Muscle of arm (tissue), 12 donors: ENCODE results near the gene CBLL1. TPM values are rescaled to one million over a fixed set of nuclear protein-coding genes. Genes with fewer than 3 reads are reported as not detected.

Source experiments
- DNase-seq: peaks from one replicate; pipeline ENCODE4 v3.0.0-alpha.2; 2013
- polyA plus RNA-seq, 12 donors: library from polyadenylated mRNA; unstranded; fragments of 120-200 nt; gene quantifications; one replicate each; pipeline ENCODE4 v1.2.1, GENCODE V29; 2013; ENCODE audit not compliant: insufficient read length in 12 of 12

CBLL1 gene
- polyA plus RNA-seq, 12 donors = 18.0 to 29.5 (median 21.2) TPM; not detected in 1

DNA sequence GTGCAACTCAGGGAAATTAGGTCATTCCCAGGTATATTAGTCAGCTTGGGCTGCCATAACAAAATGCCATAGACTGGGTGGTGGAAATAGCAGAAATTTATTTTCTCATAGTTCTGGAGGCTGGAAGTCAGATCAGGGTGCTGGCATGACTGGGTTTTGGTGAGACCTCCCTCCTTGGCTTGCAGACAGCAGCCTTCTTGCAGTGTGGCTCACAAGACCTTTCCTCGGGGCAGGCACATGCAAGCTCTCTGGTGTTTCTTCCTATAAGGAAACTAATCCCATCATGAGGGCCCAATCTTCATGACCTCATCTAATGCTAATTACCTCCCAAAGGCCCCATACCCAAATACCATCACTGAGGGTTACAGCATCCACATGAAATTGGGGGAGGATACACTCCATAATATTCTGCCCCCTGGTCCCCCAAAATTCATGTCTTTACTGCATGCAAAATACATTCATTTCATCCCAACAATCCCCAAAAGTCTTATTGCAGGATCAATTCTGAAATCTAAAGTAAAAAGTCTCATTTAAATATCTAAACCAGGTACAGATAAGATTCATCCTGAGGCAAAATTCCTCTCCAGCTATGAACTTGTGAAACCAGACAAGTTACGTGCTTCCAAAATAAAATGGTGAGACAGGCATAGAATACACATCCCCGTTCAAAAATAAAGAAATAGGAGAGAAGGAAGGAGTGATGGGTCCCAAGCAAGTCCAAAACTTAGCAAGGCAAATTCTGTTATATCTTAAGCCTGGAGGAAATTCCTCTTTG is 17.4 kb upstream of the CBLL1 start:
- DNase-seq = no peak

DNA sequence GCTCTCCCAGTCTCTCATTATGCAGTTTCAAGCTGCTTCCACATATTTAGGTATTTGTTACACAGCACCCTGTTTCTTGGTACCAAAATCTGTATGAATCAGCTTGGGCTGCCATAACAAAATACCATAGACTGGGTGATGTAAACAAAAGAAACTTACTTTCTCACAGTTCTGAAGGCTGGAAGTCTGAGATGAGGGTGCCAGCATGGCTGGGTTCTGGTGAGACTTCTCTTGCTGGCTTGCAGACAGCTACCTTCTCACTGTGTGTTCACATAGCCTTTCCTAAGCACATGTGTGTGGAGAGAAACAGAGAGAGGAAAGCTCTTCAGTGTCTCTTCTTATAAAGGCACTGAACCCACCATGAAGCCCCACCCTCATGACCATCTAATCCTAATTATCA is 15.7 kb upstream of the CBLL1 start:
- DNase-seq = no peak

DNA sequence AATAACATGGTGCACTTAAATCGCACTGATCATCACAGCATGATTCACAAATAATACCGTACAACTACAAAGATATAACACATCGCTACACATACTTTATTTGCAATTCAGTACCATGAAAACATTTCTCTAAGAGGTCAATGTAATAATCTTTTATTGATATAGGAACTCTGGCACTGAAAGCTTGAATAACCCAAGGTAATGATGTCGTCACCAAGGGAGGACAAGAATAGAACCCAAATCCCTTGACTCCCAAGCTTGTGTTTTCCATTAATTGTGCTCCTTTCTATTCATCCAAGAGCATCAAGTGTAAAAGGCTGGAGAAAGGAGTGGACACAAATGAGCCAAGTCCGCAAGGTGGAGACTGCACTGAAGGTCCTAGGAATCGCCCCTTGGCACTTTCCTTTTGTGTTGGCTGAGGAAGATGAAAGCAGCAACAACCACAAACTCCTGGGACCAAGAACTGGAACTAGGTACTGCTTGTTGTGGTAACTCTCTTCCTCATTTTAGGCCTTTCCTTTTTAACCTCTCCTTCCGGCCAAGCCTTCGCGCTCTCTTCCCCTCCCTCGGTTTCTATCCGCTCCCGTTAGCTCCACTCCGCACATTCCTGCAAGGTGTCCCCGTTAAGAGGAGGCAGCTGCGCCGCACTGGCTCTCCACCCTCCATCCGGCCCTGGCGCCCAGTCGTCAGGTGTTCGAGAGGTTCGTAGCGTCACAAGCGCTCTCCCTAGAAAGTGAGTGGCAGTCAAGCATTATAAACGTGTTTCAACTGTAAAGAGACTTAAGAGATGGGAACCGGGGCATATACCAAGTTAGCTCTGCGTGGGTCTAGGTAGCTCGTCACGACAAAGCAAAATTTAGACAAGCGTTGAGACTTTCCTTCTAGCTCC is 1.0 kb upstream of the CBLL1 start:
- no peak for DNase-seq

DNA sequence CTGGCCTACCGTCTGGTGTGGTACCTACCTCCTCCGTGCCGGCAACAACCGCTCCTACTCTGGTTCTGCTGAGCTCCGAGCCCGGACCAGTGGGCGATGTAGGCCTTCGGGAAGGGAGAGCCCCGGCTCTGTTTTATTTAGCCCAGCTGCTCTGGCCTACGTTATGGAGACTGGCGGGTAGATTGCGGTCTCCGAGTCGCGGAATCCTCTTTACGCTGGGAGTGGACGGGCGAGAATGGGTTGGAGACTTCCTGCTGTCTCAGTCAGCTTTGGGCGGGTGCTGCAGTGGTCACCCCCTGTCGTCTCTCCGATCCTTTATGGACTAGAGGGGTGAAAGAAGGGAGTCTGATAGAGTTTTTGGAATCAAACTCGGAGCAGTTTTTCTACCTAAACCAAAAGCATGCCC is 406 bp downstream of the CBLL1 start:
- DNase-seq = no peak

DNA sequence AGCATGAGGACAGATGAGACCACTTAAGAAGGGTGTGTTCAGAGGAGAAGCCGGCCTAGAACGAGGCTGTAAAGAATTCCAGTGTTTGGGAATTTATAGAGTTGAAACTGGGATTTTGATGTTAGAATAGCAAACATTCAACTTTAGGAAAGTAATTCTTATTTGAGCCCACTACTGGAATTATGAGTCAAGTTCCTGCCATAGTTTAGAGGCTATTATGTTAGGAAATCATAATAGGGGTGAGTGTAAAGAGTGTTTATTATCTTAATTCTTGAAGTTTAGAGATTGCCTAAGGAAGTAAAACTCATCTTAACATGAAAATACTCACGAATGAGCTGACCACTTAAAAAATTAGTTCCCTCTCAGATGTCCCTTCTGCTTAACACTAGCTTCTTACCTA is 2.1 kb downstream of the CBLL1 start:
- no peak for DNase-seq

DNA sequence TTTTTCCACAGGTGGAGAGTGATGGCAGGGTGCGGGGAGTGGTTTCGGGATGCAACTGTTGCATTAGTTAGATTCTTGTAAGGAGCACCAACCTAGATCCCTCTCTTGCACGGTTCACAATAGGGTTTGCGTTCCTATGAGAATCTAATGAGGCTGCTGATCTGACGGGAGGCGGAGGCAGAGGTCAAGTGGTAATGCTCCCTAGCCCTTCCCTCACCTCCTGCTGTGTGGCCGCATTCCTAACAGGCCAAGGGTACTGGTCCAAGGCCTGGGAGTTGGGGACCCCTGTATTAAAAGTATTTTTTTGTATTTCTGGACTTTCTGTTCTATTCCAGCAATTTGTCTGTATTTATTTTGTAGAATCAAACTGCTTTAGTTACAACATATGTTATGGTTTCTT is 7.2 kb downstream of the CBLL1 start:
- no peak for DNase-seq

DNA sequence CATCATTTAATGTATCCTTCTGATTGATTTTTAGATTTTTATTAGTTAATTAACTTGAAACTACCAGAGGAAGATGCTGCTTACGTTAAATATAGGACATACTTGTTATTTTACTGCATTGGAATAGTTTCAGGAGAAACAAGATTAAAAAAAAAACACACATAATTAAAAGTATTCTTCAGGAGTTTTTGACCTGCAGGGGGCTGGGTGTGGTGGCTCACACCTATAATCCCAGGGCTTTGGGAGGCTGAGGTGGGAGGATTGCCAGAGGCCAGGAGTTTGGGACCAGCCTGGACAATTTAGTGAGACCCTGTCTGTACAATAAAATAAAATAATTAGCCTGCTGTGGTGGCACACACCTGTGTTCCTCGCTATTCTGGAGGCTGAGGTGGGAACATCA is 10.7 kb downstream of the CBLL1 start:
- no peak for DNase-seq

DNA sequence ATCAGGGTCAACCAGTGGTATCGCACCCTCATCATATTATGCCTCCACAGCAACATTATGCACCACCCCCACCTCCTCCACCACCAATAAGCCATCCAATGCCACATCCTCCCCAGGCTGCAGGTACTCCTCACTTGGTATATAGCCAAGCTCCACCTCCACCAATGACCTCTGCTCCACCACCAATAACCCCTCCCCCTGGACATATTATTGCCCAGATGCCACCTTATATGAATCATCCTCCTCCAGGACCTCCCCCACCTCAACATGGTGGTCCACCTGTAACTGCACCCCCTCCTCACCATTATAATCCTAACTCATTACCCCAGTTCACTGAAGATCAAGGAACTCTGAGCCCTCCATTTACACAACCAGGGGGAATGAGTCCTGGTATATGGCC is 14.7 kb downstream of the CBLL1 start:
- DNase-seq = no peak

DNA sequence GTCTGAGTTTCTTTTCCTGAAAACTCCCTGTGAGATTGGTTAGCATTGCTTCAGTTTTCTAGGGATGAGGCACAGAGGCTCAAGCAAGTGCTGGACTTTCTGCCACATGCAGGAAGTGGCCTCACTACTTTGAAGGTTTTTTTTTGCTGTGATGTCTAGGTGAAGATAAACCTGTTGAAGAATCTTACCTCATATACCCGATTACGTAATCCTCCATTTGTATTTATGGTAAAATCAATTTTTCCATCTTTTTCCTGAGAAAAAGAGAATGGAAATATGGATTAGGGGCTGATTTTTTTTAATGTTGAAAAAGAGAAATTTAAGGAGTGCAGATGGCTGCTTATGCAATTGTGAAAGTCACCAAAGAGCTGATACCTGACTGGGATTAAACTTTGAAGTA is 23.4 kb downstream of the CBLL1 start:
- no peak for DNase-seq

DNA sequence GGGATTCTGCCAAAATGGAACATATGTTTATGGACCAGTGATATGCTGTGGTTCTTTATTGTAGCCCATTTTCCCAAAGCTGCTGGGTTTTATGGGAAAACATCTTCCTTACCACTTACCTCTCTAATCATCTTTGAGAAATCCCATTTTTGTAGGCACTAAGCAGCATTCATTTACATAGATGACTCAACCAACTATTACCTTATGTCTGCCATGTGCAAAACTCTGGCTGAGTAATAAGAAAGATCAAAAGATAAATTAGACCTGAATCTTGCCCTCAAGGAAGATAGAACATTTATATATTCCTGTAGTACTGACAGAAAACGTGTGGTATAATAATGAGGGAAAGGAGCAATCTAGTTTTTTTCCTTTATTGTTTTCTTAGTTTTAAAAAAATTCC is 24.3 kb downstream of the CBLL1 start:
- no peak for DNase-seq

DNA sequence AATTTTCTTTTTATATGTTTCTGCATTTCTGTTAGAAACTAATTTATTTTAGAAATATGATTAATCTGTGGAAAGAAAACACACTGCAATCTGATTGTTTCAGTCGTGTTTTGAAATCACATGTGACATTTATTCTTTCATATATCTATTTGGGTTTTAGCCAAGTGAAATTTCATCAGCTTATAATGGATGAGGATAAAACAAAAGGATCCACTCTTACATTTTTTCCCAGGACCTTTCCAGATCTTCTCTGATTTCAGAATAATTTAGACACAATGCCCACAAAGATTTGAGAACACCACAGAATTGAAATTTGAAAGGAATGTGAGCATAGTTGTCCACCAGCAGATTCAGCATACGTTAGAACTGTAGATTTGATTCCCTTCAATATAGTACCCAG is 29.1 kb downstream of the CBLL1 start:
- no peak for DNase-seq

DNA sequence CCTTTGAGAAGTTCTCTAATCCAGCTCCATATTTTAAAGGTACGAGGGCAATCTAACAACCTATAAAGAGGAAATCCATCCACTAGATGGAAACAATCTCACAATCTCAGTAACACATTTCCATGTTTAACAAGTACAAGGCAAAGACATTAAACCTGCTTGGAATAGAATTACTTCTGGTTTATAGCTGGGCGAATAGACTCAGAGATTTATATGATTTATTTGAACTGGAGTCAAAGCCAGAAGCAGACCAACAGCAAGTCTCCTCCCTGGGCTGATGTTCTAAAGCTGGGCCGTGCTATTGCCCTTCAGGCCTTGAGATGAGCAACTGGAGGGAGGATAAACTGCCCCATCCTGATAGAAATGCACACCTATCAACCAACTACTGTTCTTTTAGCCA is 33.8 kb downstream of the CBLL1 start:
- no peak for DNase-seq

DNA sequence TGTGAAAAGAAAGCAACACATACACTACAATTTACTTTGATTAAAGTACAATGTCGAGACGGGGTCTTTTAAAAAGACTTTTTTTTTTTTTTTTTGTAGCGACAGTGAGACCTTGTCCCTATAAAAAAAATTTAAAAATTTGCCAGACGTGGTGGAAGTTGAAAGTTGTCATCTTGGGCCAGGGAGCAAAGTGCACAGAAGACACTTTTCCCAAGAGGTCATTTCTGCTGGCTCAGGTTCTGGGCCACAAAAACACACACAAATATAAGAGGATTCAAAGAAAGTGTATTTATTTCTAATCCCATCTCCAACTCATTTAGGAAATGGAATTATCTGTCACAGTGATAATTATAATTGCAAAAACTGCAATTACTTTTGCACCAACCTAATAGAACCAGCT is 34.3 kb downstream of the CBLL1 start:
- DNase-seq = no peak

DNA sequence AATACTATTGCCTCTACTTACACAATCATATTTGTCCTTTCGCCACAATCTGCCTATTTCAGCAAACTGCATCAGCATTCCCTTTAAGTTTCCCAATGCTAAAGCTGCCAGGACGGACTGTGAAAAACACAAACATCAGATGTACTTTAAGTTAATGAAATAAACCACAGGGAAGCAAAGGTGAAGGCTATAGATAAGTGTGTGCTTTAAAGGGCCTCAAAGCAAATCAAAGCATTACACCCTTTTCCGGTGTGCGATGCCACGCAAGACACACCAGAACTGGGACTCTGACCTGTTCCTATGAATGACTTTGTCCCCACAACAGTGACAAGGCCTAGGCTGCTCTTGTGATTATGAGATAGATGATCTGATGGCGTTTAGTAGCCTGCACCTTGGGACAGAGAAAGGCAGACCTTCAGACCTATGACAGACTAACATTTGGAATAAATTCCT is 35.7 kb downstream of the CBLL1 start:
- DNase-seq = no peak

DNA sequence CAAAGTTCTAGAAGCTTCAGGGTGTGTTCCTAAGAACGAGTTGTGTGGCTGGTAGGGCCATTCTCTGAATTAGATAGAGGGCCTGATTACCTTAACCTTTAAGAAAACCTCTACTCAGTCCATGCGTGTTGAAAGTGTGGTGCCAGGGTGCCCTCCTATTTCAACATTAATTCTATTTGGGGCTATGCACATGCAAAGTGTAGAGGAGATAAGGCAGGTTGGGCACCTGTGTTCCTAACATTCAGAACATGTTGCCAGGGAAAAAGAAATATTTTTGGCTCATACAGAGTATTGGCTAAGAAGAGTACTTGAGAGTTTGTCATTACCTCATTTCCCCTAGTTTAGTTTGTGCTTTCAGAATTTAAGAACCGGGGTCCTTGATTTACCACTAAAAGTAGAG is 38.4 kb downstream of the CBLL1 start:
- no peak for DNase-seq

DNA sequence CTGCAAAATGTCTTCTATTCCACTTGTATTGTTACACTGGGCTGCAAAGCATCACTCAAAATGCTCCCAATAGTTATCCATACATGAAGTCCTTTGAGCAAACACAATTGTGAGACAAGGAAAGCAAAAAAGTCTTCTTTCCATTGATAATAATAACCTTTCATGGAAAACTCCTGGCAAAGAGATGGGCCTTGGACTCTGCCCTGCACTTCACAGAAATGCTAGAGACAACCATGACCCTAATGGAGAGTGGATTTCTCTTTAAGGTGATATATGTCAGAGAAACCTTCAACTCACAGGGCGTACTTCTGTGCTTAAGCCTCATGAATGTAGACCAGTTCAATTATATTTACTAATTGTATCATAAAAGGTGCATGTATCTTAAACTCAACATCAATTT is 39.7 kb downstream of the CBLL1 start:
- DNase-seq = no peak

DNA sequence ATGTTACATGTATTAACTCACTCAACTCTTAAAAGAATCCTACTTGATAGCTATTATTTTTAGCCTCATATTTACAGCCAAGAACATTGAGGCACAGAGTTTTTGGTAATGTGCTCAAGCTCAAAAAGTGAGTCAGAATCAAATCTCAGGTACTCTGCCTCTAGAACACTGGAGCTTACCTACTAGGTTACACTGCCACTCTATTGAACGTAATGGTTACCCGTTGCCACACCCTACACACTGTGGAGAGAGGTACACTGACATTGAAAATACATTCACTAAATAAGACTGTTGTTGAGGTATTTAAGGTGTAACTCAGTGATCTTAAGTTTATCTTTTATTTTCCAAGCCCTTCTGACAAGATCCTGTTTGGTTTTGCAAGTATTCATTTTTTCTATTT is 41.2 kb downstream of the CBLL1 start:
- no peak for DNase-seq

DNA sequence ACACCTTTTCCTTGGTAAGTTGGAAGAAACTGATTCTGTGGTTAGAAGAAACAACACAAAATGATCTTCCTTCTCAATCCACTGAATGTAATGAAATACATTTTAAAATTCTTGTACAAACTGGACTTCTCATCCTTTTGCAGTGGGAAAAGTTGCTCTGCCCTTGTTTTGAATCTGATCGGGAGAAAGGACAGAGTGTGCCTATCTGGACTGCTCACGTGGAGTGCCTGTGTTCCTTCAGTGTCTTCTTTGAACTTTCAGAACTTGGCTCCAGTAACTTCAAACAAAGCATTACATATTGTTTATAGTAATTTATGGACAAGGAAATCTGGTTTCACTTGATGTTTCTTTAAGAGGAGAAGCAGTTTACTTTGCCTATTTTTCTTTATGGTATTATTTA is 42.0 kb downstream of the CBLL1 start:
- DNase-seq = no peak

DNA sequence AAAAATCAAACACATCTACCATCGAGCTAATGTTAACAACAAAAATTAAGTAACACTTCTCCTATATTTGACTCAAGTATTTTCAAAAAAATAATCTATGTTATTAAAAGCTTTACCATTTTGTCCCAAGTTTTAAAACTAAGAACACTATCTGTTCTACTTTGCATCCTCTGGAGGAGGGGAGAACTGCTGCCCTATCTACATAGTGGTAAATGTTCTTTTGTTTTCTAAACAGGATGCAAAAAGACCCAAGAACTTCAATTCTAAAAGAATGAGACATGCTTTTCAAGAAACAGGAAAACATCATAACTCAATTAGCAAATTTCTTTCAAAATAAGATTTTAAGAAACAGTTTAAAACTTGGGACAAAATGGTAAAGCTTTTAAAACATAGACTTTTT is 44.3 kb downstream of the CBLL1 start:
- DNase-seq = no peak

DNA sequence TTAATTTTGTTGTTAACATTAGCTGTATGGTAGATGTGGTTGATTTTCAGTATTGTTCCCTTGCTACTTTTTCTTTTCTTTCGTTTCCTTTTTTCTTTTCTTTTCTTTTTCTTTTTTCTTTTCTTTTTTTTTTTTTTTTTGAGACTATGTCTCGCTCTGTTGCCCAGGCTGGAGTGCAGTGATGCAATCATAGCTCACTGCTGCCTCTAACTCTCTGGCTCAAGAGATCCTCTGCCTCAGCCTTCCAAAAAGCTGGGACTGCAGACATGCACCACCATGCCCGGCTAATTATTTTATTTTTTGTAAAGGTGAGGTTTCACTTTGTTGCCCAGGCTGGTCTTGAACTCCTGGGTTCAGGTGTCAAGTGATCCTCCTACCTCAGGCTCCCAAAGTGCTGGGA is 44.7 kb downstream of the CBLL1 start:
- no peak for DNase-seq

DNA sequence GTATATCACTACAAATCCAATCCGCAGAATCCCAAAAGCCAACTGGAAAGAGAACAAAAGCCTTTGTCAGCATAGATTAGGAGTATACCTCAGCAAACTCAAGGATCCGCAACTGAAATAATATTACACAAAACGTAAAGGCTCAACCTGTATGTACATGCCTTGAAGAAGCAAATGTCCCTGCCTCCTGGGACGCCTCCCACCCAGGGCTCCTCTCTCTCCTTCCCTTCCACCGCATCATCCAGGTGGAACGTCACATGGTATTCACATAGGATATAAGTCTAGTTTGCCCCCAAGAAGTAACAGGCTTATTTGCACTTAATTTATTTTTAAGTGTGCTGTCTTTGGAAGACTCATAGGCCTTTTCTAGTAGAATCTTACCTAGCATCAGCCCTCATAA is 45.7 kb downstream of the CBLL1 start:
- no peak for DNase-seq

DNA sequence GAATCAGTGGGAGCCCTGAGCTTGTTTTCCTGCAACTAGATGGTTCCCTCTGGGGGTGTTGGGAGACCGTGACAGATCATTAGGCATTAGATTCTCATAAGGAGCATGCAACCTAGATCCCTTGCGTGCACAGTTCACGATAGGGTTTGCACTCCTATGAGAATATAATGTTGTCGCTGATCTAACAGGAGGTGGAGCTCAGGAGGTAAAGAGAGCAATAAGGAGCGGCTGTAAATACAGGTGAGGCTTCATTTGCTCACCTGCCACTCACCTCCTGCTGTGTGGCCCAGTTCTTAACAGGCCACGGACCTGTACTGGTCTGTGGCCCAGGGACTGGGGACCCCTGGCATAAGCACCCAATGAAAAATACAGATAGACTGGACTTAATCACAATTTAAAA is 48.4 kb downstream of the CBLL1 start:
- DNase-seq = no peak

DNA sequence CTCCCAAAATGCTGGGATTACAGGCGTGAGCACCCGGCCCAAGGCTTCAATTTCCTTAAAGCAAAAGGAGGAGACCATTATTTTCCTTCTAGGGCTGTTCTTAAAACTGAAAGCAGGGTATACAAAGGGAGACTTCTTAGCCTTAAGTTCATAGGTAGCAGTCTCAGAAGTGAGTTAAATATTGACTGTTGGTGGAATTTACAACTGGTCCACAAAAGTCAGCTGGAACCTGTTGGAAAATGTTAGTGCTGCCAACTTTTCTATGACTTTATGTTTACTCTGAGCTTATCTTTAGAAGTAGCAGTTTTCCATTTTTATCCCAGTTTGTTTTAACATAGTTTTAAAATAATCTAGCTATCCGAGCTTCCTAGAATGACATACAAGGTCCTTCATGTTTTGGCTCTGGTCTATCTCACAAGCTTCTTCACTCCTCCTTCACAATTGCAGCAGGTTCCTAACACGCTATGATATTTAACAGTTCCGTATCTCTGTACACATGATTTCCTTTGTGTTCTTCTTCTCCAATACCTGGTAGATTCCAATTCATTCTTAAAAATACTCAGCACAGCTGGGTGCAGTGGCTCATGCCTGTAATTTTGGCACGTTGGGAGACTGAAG is 55.8 kb downstream of the CBLL1 start:
- DNase-seq = no peak
